Measurements from ENCODE around the gene ZNF304.

ZNF304 gene

DNA sequence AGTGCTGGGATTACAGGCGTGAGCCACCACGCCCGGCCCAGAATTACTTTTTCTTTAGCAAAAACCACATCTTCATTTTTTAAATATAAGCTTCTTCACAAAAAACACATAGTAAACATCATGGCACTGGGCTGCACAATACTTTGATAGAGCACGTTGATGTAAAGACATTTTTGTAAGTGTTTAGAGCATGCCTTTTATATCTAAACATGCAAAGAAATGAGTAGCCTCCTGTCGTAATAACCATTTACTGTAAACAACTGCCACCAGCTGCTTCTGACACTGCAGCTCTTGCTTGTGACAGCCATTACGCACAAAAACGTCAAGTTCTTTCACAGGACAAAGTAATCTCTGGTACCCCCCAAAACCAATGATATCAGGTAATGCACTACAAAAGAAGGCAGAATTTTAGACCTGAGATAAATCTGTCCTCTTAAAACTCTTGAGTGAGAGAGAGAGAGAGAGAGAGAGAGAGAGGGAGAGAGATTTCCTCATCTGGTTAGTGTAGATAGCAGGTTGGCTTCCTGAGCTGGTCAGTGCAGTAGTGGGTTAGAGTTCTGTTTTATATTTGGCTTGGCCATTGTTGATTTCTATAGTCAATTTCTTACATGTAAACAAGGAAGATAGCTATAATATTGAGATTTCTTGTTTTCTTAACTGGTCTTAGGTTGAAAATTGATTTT, 31.9 kb downstream of the ZNF304 start:
- ChIA-PET POLR2A (no interaction called here), CTCF (interaction anchor here (0.6 kb wide), 1 partner anchor 511 kb away, joined by 4 read pairs; no protein-coding TSS in a partner anchor)
- TF ChIP-seq BHLHE40 (IDR thresholded peaks at IDR 0.05; ENCODE audit: borderline replicate concordance), result no peak
- TF ChIP-seq ARNT (IDR thresholded peaks at IDR 0.05), result no peak
- no peak for TF ChIP-seq TARDBP (IDR thresholded peaks at IDR 0.05)
- no peak for TF ChIP-seq FOXK2 (IDR thresholded peaks at IDR 0.05)
- no peak for DNase-seq (ENCODE audit: extremely low spot score)

GRCh38 chr19:57389194-57389729, 38.2 kb downstream of the ZNF304 start:
- TF ChIP-seq, protein P1, sequence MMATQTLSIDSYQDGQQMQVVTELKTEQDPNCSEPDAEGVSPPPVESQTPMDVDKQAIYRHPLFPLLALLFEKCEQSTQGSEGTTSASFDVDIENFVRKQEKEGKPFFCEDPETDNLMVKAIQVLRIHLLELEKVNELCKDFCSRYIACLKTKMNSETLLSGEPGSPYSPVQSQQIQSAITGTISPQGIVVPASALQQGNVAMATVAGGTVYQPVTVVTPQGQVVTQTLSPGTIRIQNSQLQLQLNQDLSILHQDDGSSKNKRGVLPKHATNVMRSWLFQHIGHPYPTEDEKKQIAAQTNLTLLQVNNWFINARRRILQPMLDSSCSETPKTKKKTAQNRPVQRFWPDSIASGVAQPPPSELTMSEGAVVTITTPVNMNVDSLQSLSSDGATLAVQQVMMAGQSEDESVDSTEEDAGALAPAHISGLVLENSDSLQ (IDR thresholded peaks at IDR 0.05), result no peak
- TF ChIP-seq SP1 (IDR thresholded peaks at IDR 0.05) (no peak), SUZ12 (IDR thresholded peaks at IDR 0.05) (no peak), FOXK2 (IDR thresholded peaks at IDR 0.05) (no peak), HDGF (IDR thresholded peaks at IDR 0.05; ENCODE audit: borderline replicate concordance) (no peak), BHLHE40 (IDR thresholded peaks at IDR 0.05; ENCODE audit: borderline replicate concordance) (no peak), FOXA1 (IDR thresholded peaks at IDR 0.05) (no peak), ARNT (IDR thresholded peaks at IDR 0.05) (no peak), ZNF384 (IDR thresholded peaks at IDR 0.05) (no peak), ELF4 (IDR thresholded peaks at IDR 0.05) (no peak), L3MBTL2 (conservative IDR thresholded peaks at IDR 0.05) (no peak)
- CTCF ChIA-PET, result no interaction called here
- no peak for DNase-seq (ENCODE audit: extremely low spot score)
- POLR2A ChIA-PET, result interaction anchor here (0.8 to 1.2 kb wide), 3 partner anchors 26 to 46 kb away, joined by 4 to 7 read pairs (median 5); partner anchors contain the start of genes TRAPPC2B, ZNF304, ZNF547 and ZNF749

DNA sequence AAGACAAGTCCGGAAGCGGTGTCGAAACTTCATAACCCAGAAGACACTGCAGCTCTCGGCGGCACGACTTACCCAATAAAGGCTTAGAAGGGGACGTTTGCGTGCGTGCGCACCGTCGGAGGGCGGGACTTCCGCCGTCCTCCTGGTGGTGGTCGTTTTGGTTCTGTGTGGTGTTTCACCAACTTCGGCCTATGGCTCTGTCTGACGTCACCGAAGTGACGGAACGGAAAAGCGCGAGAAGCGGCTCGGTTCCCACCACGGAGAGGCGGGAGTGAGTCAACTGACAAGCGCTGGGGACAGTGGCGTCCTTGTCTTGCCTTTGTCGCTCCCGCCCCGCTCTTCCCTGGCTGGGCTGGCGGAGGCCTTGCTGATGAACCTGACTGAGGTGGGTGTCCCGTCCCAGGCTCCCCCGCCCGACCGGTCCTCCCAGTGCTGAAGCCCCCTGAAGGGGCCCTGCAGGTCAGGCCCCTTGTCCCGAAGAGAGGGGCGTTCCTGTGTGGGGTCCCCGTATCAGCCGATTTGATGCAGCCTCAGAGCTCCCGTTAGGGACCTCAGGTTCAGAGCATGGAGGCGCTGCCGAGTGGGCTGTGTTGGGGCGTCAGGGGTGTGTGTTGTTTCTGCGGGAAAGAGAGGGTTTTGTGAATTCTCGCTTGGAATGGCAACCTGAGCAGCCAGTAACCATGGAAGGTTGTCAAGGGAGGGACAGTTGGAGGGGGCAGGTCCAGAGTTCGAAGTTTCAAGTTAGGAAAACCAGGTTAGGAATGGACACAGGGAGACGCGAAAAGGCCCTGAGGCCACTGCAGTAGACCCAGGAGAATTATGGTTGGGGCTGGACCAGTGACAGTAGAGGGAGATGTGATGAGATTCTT, 38.9 kb downstream of the ZNF304 start, which contains the start of gene ZNF548:
Gene ZNF548 (plus strand): TSS at position 125 of the 869 bp plus-strand sequence. CDS start 246 bp downstream, at position 371.
- CTCF ChIA-PET, result no interaction called here
- TF ChIP-seq LEF1 (IDR thresholded peaks at IDR 0.05; ENCODE audit: borderline replicate concordance) (no peak), L3MBTL2 (conservative IDR thresholded peaks at IDR 0.05) (peak; percentile 37; the same call in 1 of the 2 replicates), TARDBP (IDR thresholded peaks at IDR 0.05) (no peak)
- TF ChIP-seq, protein P1 (IDR thresholded peaks at IDR 0.05), result peak; percentile 11; the same call in 1 of the 2 replicates

DNA sequence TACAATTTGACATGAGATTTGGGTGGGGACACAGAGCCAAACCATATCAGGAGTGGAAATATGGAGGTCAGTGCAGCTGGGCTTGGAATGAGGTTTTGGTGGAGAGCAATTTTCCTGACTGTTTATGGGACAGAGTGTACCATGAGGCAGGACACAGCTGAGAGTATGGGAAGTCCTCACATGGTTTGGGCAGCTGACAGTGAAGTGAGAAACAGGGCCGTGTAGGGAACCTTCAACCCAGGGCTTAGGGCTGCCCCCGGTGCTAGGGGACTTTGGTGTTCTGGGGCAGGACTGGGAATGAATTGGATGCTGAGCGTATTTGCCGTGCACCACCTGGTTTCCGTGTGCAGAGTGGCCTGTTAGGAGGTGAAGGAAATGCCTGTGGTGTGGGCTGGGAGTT, 44.6 kb downstream of the ZNF304 start:
- DNase-seq (ENCODE audit: extremely low spot score), result no peak
- TF ChIP-seq, protein P1 (IDR thresholded peaks at IDR 0.05), result no peak
- TF ChIP-seq NFRKB (IDR thresholded peaks at IDR 0.05) (no peak), FOXM1 (IDR thresholded peaks at IDR 0.05; ENCODE audit: borderline replicate concordance) (no peak), SP1 (IDR thresholded peaks at IDR 0.05) (no peak), LEF1 (IDR thresholded peaks at IDR 0.05; ENCODE audit: borderline replicate concordance) (no peak), BHLHE40 (IDR thresholded peaks at IDR 0.05; ENCODE audit: borderline replicate concordance) (no peak), ARNT (IDR thresholded peaks at IDR 0.05) (no peak), SUZ12 (IDR thresholded peaks at IDR 0.05) (no peak)
- POLR2A ChIA-PET, result no interaction called here
- CTCF ChIA-PET, result no interaction called here

More for the DNA sequence above, 38.9 kb downstream of the ZNF304 start, which contains the start of gene ZNF548:
- POLR2A ChIA-PET, result interaction anchor here (0.8 to 1.2 kb wide), 3 partner anchors 27 to 45 kb away, joined by 4 to 7 read pairs (median 5); partner anchors contain the start of genes TRAPPC2B, ZNF304, ZNF547 and ZNF749
- peak; percentile 93 for DNase-seq (ENCODE audit: extremely low spot score)

- TF ChIP-seq L3MBTL2 (conservative IDR thresholded peaks at IDR 0.05) (no peak), FOXM1 (IDR thresholded peaks at IDR 0.05; ENCODE audit: borderline replicate concordance) (no peak), ARNT (IDR thresholded peaks at IDR 0.05) (no peak), NFRKB (IDR thresholded peaks at IDR 0.05) (no peak), LEF1 (IDR thresholded peaks at IDR 0.05; ENCODE audit: borderline replicate concordance) (no peak), HDGF (IDR thresholded peaks at IDR 0.05; ENCODE audit: borderline replicate concordance) (no peak), CTBP1 (IDR thresholded peaks at IDR 0.05; ENCODE audit: borderline replicate concordance) (no peak), SUZ12 (IDR thresholded peaks at IDR 0.05) (no peak), SP1 (IDR thresholded peaks at IDR 0.05) (no peak), BHLHE40 (IDR thresholded peaks at IDR 0.05; ENCODE audit: borderline replicate concordance) (no peak), ELF4 (IDR thresholded peaks at IDR 0.05) (no peak), FOXK2 (IDR thresholded peaks at IDR 0.05) (no peak)
- TF ChIP-seq, protein P1 (IDR thresholded peaks at IDR 0.05), result no peak
- ChIA-PET POLR2A (no interaction called here), CTCF (no interaction called here)
These were observed 47.8 kb downstream of the ZNF304 start for GRCh38 chr19:57398868-57399267.

More at GRCh38 chr19:57398868-57399267, 47.8 kb downstream of the ZNF304 start:
- no peak for DNase-seq (ENCODE audit: extremely low spot score)

All from HEK293T (cell line).